Endothelial cell of umbilical vein (primary cell): ENCODE measurements around the gene FOXF1. TPM values are rescaled to one million over a fixed set of nuclear protein-coding genes. Genes with fewer than 3 reads are reported as not detected.

Experiments
- BruUV-seq: library from RNA; stranded (reverse); fragments of 400-500 nt; replicated peaks from 2 replicates; lab custom pipeline; 2021; lab: Mats Ljungman, UMichigan
- CTCF ChIA-PET: fragments of 300-600, 350-600 bp; sonication (Branson Sonifier 250); formaldehyde crosslinking; loops from one replicate; lab custom pipeline; 2021; ENCODE audit warnings: antibody characterized with exemption, inconsistent platforms; lab: Charles Lee
- POLR2A ChIA-PET: fragments of 300-600, 350-600 bp; sonication (Branson Sonifier 250); formaldehyde crosslinking; loops from one replicate; lab custom pipeline; 2021; ENCODE audit warnings: antibody characterized with exemption, inconsistent platforms; lab: Charles Lee
- DNase-seq: peaks from one replicate; pipeline ENCODE4 v3.0.0-alpha.2; 2011; ENCODE audit warnings: low read depth, low spot score
- FAIRE-seq: peaks from 2 replicates; lab custom pipeline; 2011; peaks lifted over from hg19 to GRCh38; lab: Jason Lieb, UNC
- H2AFZ ChIP-seq: 2 replicates; pipeline ENCODE4 v1.6.0; 2012; ENCODE audit warnings: low read depth, low read length, control low read depth, inconsistent platforms
- H3K27ac ChIP-seq: 2 replicates; pipeline ENCODE4 v1.5.1; 2011; ENCODE audit warnings: low read depth, mild to moderate bottlenecking, control low read depth, low read length, moderate library complexity; ENCODE audit not compliant: insufficient read depth
- H3K27me3 ChIP-seq, 2 experiments: 2 replicates each; pipeline versions ENCODE4 v1.6.0 to v1.6.1; 2011; ENCODE audit warnings: low read length in 2 of 2, mixed read lengths in 1 of 2; ENCODE audit not compliant: control insufficient read depth in 2 of 2, insufficient read depth in 2 of 2
- H3K36me3 ChIP-seq, 2 experiments: 2 replicates in 1 of 2; 3 replicates in 1 of 2; pipeline ENCODE4 v1.5.1; 2011; ENCODE audit warnings: low read length in 2 of 2, mild to moderate bottlenecking in 1 of 2, moderate library complexity in 1 of 2; ENCODE audit not compliant: control insufficient read depth in 2 of 2, insufficient read depth in 2 of 2; ENCODE audit errors: extremely low read depth in 1 of 2
- H3K4me1 ChIP-seq: 3 replicates; pipeline ENCODE4 v1.5.1; 2011; ENCODE audit warnings: mild to moderate bottlenecking, low read length; ENCODE audit not compliant: control insufficient read depth, insufficient read depth; ENCODE audit errors: extremely low read depth
- H3K4me2 ChIP-seq: 2 replicates; pipeline ENCODE4 v1.6.1; 2011; ENCODE audit warnings: low read length, control low read depth, mixed read lengths; ENCODE audit not compliant: insufficient read depth
- H3K4me3 ChIP-seq, 3 experiments: fragments of 200-600 bp in 1 of 3; sonication (generic), shearing (Covaris generic) in 1 of 3; replicated peaks in 1 of 3; 2 replicates each; pipeline ENCODE4 v1.5.1; 2011 to 2016; ENCODE audit warnings: control low read depth in 3 of 3, low read length in 3 of 3, mild to moderate bottlenecking in 2 of 3, inconsistent platforms in 1 of 3, low read depth in 1 of 3, moderate library complexity in 1 of 3; ENCODE audit not compliant: insufficient read depth in 1 of 3
- H3K79me2 ChIP-seq: 2 replicates; pipeline ENCODE4 v1.6.0; 2012; ENCODE audit warnings: low read length, inconsistent platforms; ENCODE audit not compliant: control insufficient read depth, insufficient read depth
- H3K9ac ChIP-seq: replicated peaks from 2 replicates; pipeline ENCODE3; 2011; ENCODE audit warnings: low read length, control low read depth; ENCODE audit not compliant: insufficient read depth; ENCODE audit errors: extremely low read depth
- H3K9me1 ChIP-seq: replicated peaks from 3 replicates; pipeline ENCODE4 v1.6.0; 2011; ENCODE audit warnings: mild to moderate bottlenecking, low read length; ENCODE audit not compliant: control insufficient read depth, insufficient read depth; ENCODE audit errors: extremely low read depth
- H3K9me3 ChIP-seq: replicated peaks from 2 replicates; pipeline ENCODE4 v1.5.1; 2012; ENCODE audit warnings: low read length, inconsistent platforms; ENCODE audit not compliant: control insufficient read depth, insufficient read depth
- H4K20me1 ChIP-seq: replicated peaks from 2 replicates; pipeline ENCODE3; 2011; ENCODE audit warnings: mild to moderate bottlenecking, low read length; ENCODE audit not compliant: control insufficient read depth, insufficient read depth; ENCODE audit errors: extremely low read depth
- GATA2 ChIP-seq: IDR thresholded peaks from 2 replicates; pipeline ENCODE4 v1.7.0; 2011; ENCODE audit warnings: low read depth, mild to moderate bottlenecking, moderate library complexity, mixed read lengths, low read length; ENCODE audit not compliant: insufficient read length, insufficient read depth
- JUN ChIP-seq: IDR thresholded peaks from 2 replicates; pipeline ENCODE4 v1.6.1; 2011; ENCODE audit warnings: borderline replicate concordance, low read depth; ENCODE audit not compliant: insufficient read length, insufficient read depth
- MYC ChIP-seq: IDR thresholded peaks from one replicate; pipeline ENCODE4 v1.6.1; 2011; ENCODE audit warnings: mild to moderate bottlenecking, low read depth, low read length
- POLR2A ChIP-seq: IDR thresholded peaks from 2 replicates; pipeline ENCODE4 v1.6.1; 2012; ENCODE audit warnings: low read depth, mild to moderate bottlenecking, control low read depth, low read length
- POLR2AphosphoS5 ChIP-seq: IDR thresholded peaks from 2 replicates; pipeline ENCODE4 v1.6.1; 2012; ENCODE audit warnings: low read depth, mild to moderate bottlenecking, control low read depth, low read length, moderate library complexity; ENCODE audit not compliant: insufficient read depth
- dilution Hi-C: fragments of 300-500 bp; cut with MboI; formaldehyde crosslinking; loops from one replicate; pipeline ENCODE4 v1.15.0; 2019; ENCODE audit warnings: low sequenced_read_pairs; ENCODE audit not compliant: extremely low pct_ligation_motif_present
- intact Hi-C: fragments of 100-400 bp; cut with micrococcal nuclease; formaldehyde crosslinking; loops from one replicate; pipeline ENCODE4 v1.10.0; 2022
- polyA plus RNA-seq, 4 experiments: library from polyadenylated mRNA; depleted of rRNA in 3 of 4; stranded (reverse) in 3 of 4; unstranded in 1 of 4; fragments of >200 nt; gene quantifications; 2 replicates each; pipeline versions ENCODE4 v1.2.1 to v1.2.3, GENCODE V29; 2011 to 2012; ENCODE audit warnings: missing spikeins in 1 of 4
- total RNA-seq: library from RNA; stranded (reverse); gene quantifications from 2 replicates; pipeline ENCODE4 v1.2.3, GENCODE V29; 2021
- TF ChIP-seq, protein P1 (sequence below), 2 donors: IDR thresholded peaks; 1 replicate in 1 of 2; 2 replicates in 1 of 2; pipeline ENCODE4 v1.5.1; 2011; ENCODE audit warnings: low read length in 2 of 2, mild to moderate bottlenecking in 2 of 2, moderate library complexity in 2 of 2, control low read depth in 1 of 2, inconsistent platforms in 1 of 2, low read depth in 1 of 2; ENCODE audit not compliant: insufficient read depth in 1 of 2; ENCODE audit errors: extremely low read depth in 1 of 2

The FOXF1 gene
- total and polyA plus RNA-seq, 2 donors (not counting 3 experiments of a cell fraction or from before 2014, with no cell fraction given) = 1.0 to 1.1 TPM

GRCh38 chr16:86562356-86562755 lies 52.0 kb downstream of the FOXF1 start:
- dilution Hi-C loops = no loop called here
- Histone ChIP-seq H3K27me3 (peaks cover 3 to 5% of the 10 kb centered on the region in 2 experiments), H3K4me3 (no peak overlapping the region), H3K36me3 (no peaks in the 10 kb centered on the region), H3K9ac (no peak overlapping the region), H4K20me1 (no peaks in the 10 kb centered on the region), H3K9me3 (no peaks in the 10 kb centered on the region), H3K4me2 (no peak overlapping the region), H3K9me1 (no peaks in the 10 kb centered on the region), H3K79me2 (peaks cover 20% of the 10 kb centered on the region), H3K4me1 (peaks cover 18% of the 10 kb centered on the region), H2AFZ (no peak overlapping the region), H3K27ac (no peak overlapping the region)
- ChIA-PET CTCF (interaction anchor here (1.7 to 10.4 kb wide), 8 partner anchors 312 to 735 kb away, joined by 4 to 283 read pairs (median 45); no protein-coding TSS in a partner anchor), POLR2A (no interaction called here)
- DNase-seq (no peak), FAIRE-seq (no peak)
- intact Hi-C loops = loop anchor here (5.0 kb wide), 1 partner anchor 830 kb away; the partner anchor contains the start of gene MAP1LC3B
- TF ChIP-seq, protein P1, sequence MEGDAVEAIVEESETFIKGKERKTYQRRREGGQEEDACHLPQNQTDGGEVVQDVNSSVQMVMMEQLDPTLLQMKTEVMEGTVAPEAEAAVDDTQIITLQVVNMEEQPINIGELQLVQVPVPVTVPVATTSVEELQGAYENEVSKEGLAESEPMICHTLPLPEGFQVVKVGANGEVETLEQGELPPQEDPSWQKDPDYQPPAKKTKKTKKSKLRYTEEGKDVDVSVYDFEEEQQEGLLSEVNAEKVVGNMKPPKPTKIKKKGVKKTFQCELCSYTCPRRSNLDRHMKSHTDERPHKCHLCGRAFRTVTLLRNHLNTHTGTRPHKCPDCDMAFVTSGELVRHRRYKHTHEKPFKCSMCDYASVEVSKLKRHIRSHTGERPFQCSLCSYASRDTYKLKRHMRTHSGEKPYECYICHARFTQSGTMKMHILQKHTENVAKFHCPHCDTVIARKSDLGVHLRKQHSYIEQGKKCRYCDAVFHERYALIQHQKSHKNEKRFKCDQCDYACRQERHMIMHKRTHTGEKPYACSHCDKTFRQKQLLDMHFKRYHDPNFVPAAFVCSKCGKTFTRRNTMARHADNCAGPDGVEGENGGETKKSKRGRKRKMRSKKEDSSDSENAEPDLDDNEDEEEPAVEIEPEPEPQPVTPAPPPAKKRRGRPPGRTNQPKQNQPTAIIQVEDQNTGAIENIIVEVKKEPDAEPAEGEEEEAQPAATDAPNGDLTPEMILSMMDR (IDR thresholded peaks at IDR 0.05; ENCODE audit: extremely low read depth in 1 of 2, insufficient read depth in 1 of 2, low read depth in 1 of 2, low read length in 2 of 2) = no peak
- TF ChIP-seq GATA2 (no peak), JUN (no peak), POLR2AphosphoS5 (no peak), POLR2A (no peak), MYC (no peak)
- BruUV-seq = no TSS peak
